ENCODE results near the gene TCF19.

DNA sequence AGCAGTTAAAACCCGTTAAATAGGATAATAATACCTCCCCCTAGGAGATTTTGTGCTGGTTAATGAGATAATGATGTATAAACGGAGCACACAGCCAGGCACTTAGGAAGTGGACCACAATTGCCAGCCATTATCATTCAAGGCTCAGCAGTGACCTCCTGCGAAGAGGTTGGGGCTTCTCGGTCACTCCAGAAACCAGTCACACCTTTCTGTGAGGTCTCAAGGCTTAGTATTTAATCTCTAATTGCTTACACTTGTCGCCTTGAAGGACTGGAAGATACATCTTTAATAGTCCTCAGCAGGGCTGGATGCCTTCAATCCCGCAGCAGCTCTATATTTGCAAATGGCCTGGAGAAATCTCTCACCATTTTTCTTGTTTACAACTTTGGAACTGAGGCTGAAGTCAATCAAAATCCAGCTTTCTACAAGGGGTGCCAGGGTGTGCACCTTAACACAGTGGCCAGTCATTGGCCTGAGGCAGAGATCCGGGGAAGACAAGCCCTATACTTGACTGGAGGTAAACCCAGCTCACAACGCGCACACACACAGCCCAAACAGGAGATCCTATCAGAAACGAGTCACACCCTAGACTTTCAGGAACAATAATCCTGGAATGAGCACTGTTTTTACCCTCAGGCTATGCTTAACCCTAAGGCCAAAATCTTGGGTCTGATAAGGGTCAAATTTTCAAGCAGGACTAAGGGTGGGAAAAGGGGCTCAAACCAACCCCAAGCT lies 10.9 kb downstream of the TCF19 start:
- TF ChIP-seq, protein P1, sequence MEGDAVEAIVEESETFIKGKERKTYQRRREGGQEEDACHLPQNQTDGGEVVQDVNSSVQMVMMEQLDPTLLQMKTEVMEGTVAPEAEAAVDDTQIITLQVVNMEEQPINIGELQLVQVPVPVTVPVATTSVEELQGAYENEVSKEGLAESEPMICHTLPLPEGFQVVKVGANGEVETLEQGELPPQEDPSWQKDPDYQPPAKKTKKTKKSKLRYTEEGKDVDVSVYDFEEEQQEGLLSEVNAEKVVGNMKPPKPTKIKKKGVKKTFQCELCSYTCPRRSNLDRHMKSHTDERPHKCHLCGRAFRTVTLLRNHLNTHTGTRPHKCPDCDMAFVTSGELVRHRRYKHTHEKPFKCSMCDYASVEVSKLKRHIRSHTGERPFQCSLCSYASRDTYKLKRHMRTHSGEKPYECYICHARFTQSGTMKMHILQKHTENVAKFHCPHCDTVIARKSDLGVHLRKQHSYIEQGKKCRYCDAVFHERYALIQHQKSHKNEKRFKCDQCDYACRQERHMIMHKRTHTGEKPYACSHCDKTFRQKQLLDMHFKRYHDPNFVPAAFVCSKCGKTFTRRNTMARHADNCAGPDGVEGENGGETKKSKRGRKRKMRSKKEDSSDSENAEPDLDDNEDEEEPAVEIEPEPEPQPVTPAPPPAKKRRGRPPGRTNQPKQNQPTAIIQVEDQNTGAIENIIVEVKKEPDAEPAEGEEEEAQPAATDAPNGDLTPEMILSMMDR (IDR thresholded peaks at IDR 0.05): no peak
- no peak for TF ChIP-seq POLR2A (IDR thresholded peaks at IDR 0.05)
- TF ChIP-seq EP300 (IDR thresholded peaks at IDR 0.05): no peak
- TF ChIP-seq POLR2AphosphoS5 (IDR thresholded peaks at IDR 0.05): no peak
